HepG2 (cell line): Measurements from ENCODE around the gene CTNND2. TPM values are rescaled to one million over a fixed set of nuclear protein-coding genes. Genes with fewer than 3 reads are reported as not detected.

ENCODE experiments used
- ATAC-seq: fragments of 200-7000 bp; cut with Tn5 transposase; 3 replicates; pipeline ENCODE4 v1.9.1; 2020; ENCODE audit warnings: mild to moderate bottlenecking, moderate library complexity
- BruUV-seq: library from RNA; stranded (reverse); fragments of 400-500 nt; replicated peaks from 2 replicates; lab custom pipeline; 2021; lab: Mats Ljungman, UMichigan
- CTCF ChIA-PET: fragments of 300-600 bp; formaldehyde crosslinking; extraction: SDS; loops from one replicate; lab custom pipeline; 2021; ENCODE audit warnings: low total read pairs, inconsistent platforms, low intra/inter-chr PET ratio; lab: Yijun Ruan, JAX
- POLR2A ChIA-PET: fragments of 350-600 bp; sonication (Branson Sonifier 250); formaldehyde crosslinking; loops from one replicate; lab custom pipeline; 2020; ENCODE audit warnings: antibody characterized with exemption, inconsistent platforms; lab: Yijun Ruan, JAX
- DNase-seq: peaks from one replicate; pipeline ENCODE4 v3.0.0-alpha.2; 2015; ENCODE audit warnings: low spot score
- FAIRE-seq: peaks from 3 replicates; lab custom pipeline; 2011; peaks lifted over from hg19 to GRCh38; lab: Jason Lieb, UNC
- H2AFZ ChIP-seq: one replicate; pipeline ENCODE4 v1.6.1; 2011; ENCODE audit warnings: low read length, inconsistent platforms
- H3K27ac ChIP-seq: fragments of 300-600 bp; 3 replicates; pipeline ENCODE4 v1.8.0; 2011; ENCODE audit warnings: mixed run types, mild to moderate bottlenecking, mixed read lengths, low read length, inconsistent platforms; ENCODE audit not compliant: insufficient read depth; ENCODE audit errors: extremely low read length
- H3K27me3 ChIP-seq, 2 experiments: fragments of 200-600 bp in 1 of 2; 2 replicates in 1 of 2; 3 replicates in 1 of 2; pipeline versions ENCODE4 v1.6.0 to v1.8.0; 2011; ENCODE audit warnings: low read length in 2 of 2, mild to moderate bottlenecking in 2 of 2, moderate library complexity in 2 of 2, inconsistent platforms in 1 of 2; ENCODE audit not compliant: insufficient read depth in 2 of 2, control insufficient read depth in 1 of 2
- H3K36me3 ChIP-seq, 2 experiments: fragments of 200-600 bp in 1 of 2; replicated peaks in 1 of 2; 2 replicates in 1 of 2; 3 replicates in 1 of 2; pipeline versions ENCODE4 v1.5.1 to v1.8.0; 2011; ENCODE audit warnings: low read length in 2 of 2, inconsistent platforms in 1 of 2; ENCODE audit not compliant: insufficient read depth in 2 of 2, control insufficient read depth in 1 of 2
- H3K4me1 ChIP-seq: 2 replicates; pipeline ENCODE4 v1.5.1; 2012; ENCODE audit warnings: low read length, inconsistent platforms; ENCODE audit not compliant: insufficient read depth
- H3K4me2 ChIP-seq: 2 replicates; pipeline ENCODE4 v1.6.0; 2011; ENCODE audit warnings: low read depth, low read length, inconsistent platforms
- H3K4me3 ChIP-seq, 3 experiments: fragments of 200-600 bp in 1 of 3; sonication (generic), shearing (Covaris generic) in 1 of 3; replicated peaks in 1 of 3; 2 replicates each; pipeline ENCODE4 v1.5.1; 2011 to 2016; ENCODE audit warnings: low read length in 3 of 3, inconsistent platforms in 2 of 3, low read depth in 2 of 3, mild to moderate bottlenecking in 2 of 3, control low read depth in 1 of 3, mixed read lengths in 1 of 3; ENCODE audit not compliant: insufficient read depth in 1 of 3
- H3K79me2 ChIP-seq: one replicate; pipeline ENCODE4 v1.6.1; 2011; ENCODE audit warnings: low read length, inconsistent platforms; ENCODE audit not compliant: insufficient read depth
- H3K9ac ChIP-seq: 2 replicates; pipeline ENCODE4 v1.6.0; 2011; ENCODE audit warnings: mild to moderate bottlenecking, low read depth, low read length, inconsistent platforms; ENCODE audit not compliant: insufficient read depth
- H3K9me3 ChIP-seq: 2 replicates; pipeline ENCODE4 v1.5.1; 2012; ENCODE audit warnings: mild to moderate bottlenecking, low read length
- H4K20me1 ChIP-seq: 2 replicates; pipeline ENCODE4 v1.6.0; 2011; ENCODE audit warnings: inconsistent platforms, mild to moderate bottlenecking, low read length, moderate library complexity; ENCODE audit not compliant: insufficient read depth
- GZF1 ChIP-seq: sonication (generic); formaldehyde crosslinking; IDR thresholded peaks from 2 replicates; pipeline ENCODE4 v1.5.1; 2020; ENCODE audit warnings: mild to moderate bottlenecking, missing genetic modification reagents
- KDM3A ChIP-seq: IDR thresholded peaks from 2 replicates; pipeline ENCODE4 v1.6.1; 2018; ENCODE audit warnings: low read depth, missing compliant biosample characterization
- NR1H2 ChIP-seq: sonication (generic); formaldehyde crosslinking; IDR thresholded peaks from 2 replicates; pipeline ENCODE4 v1.8.1; 2022; ENCODE audit warnings: low read depth, missing genetic modification reagents, borderline replicate concordance
- SYNCRIP ChIP-seq: fragments of 200-400 bp; formaldehyde crosslinking; IDR thresholded peaks from 2 replicates; pipeline ENCODE4 v1.6.1; 2018; ENCODE audit warnings: mild to moderate bottlenecking, low read depth, low read length; ENCODE audit not compliant: insufficient read depth
- TEAD3 ChIP-seq: optimal IDR thresholded peaks from 2 replicates; pipeline ENCODE3; 2016; ENCODE audit warnings: borderline replicate concordance
- XRCC5 ChIP-seq: fragments of 200-400 bp; formaldehyde crosslinking; optimal IDR thresholded peaks from 2 replicates; pipeline ENCODE3; 2017; ENCODE audit warnings: mild to moderate bottlenecking, low read length
- ZKSCAN5 ChIP-seq: sonication (generic); formaldehyde crosslinking; IDR thresholded peaks from 2 replicates; pipeline ENCODE4 v1.5.1; 2020; ENCODE audit warnings: mild to moderate bottlenecking, missing genetic modification reagents
- ZNF263 ChIP-seq: sonication (generic); formaldehyde crosslinking; IDR thresholded peaks from 2 replicates; pipeline ENCODE4 v1.4.0; 2020; ENCODE audit warnings: missing genetic modification reagents
- ZNF274 ChIP-seq: sonication (generic); formaldehyde crosslinking; IDR thresholded peaks from 2 replicates; pipeline ENCODE4 v1.5.1; 2020; ENCODE audit warnings: mild to moderate bottlenecking, missing genetic modification reagents
- ZNF343 ChIP-seq: sonication (generic); formaldehyde crosslinking; IDR thresholded peaks from 2 replicates; pipeline ENCODE4 v1.4.0; 2020; ENCODE audit warnings: mild to moderate bottlenecking, missing genetic modification reagents
- ZNF569 ChIP-seq: sonication (generic); formaldehyde crosslinking; IDR thresholded peaks from 2 replicates; pipeline ENCODE4 v1.5.0; 2020; ENCODE audit warnings: mild to moderate bottlenecking, missing genetic modification reagents, moderate library complexity, borderline replicate concordance
- ZSCAN22 ChIP-seq: sonication (generic); formaldehyde crosslinking; IDR thresholded peaks from 2 replicates; pipeline ENCODE4 v1.4.0; 2020; ENCODE audit warnings: mild to moderate bottlenecking, missing genetic modification reagents
- WGBS: methylation state at CpG from one replicate; pipeline ENCODE4 v1.1.6; 2017; ENCODE audit warnings: low lambda C conversion rate; 5-methylcytosine and 5-hydroxymethylcytosine counted together
- in situ Hi-C: cut with HindIII; loops from 2 replicates; pipeline ENCODE4 v1.10.0; 2017; ENCODE audit warnings: low pct_unique_long_range_greater_than_20kb; ENCODE audit not compliant: extremely low pct_ligation_motif_present
- intact Hi-C: fragments of 100-400 bp; cut with micrococcal nuclease; formaldehyde crosslinking; loops from one replicate; pipeline ENCODE4 v1.10.0; 2022; ENCODE audit not compliant: unreplicated experiment
- polyA plus RNA-seq, 8 experiments: library from polyadenylated mRNA; depleted of rRNA in 3 of 8; stranded (reverse) in 7 of 8; unstranded in 1 of 8; fragments of >200 nt; fragmentation: Illumina TruSeq in 4 of 8; extraction: Trizol in 4 of 8; gene quantifications; 2 replicates each; pipeline versions ENCODE4 v1.2.1 to v1.2.3, GENCODE V29; 2011 to 2016; ENCODE audit warnings: low read depth in 4 of 8, missing spikeins in 1 of 8, mixed read lengths in 1 of 8; ENCODE audit not compliant: insufficient read depth in 1 of 8
- total RNA-seq, 5 experiments: library from RNA; depleted of rRNA; stranded (reverse); fragments of >200 nt; fragmentation: Illumina TruSeq; extraction: Trizol; gene quantifications; 2 replicates each; pipeline ENCODE4 v1.2.3, GENCODE V29; 2016; ENCODE audit warnings: low read depth in 1 of 5
- TF ChIP-seq, protein P1 (sequence below): sonication (generic); formaldehyde crosslinking; IDR thresholded peaks from 2 replicates; pipeline ENCODE4 v1.8.0; 2022; ENCODE audit warnings: mild to moderate bottlenecking, missing genetic modification reagents
- TF ChIP-seq, protein P2 (sequence below): sonication (generic); formaldehyde crosslinking; IDR thresholded peaks from 2 replicates; pipeline ENCODE4 v1.5.0; 2020; ENCODE audit warnings: missing genetic modification reagents, mild to moderate bottlenecking, borderline replicate concordance
- TF ChIP-seq, protein P3 (sequence below): IDR thresholded peaks from 2 replicates; pipeline ENCODE4 v1.6.1; 2018; ENCODE audit warnings: missing genetic modification reagents, mild to moderate bottlenecking, missing compliant biosample characterization

Gene CTNND2
- total and polyA plus RNA-seq, 2 of the 13 experiments (the other 11 are each of a cell fraction or from before 2014, with no cell fraction given): not detected

DNA sequence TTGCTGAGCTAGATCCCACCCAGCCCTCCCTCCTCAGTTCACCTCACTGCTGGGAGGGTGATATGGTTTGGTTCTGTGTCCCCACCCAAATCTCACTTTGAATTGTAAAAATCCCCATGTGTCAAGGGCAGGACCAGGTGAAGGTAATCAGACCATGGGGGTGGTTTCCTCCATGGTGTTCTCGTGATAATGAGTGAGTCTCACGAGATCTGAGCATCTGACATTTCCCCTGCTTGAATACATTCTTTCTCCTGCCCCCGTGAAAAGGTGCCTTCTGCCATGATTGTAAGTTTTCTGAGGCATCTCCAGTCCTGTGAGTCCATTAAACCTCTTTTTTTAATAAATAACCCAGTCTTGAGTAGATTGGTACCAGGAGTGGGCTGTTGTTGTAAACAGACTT, 673.4 kb downstream of the CTNND2 start:
- ATAC-seq (no peak), DNase-seq (no peak)
- Histone ChIP-seq H3K9ac (no peak overlapping the region), H3K4me2 (no peak overlapping the region), H3K27ac (no peak overlapping the region), H3K4me3 (no peak overlapping the region), H3K9me3 (peaks cover 16% of the 10 kb centered on the region), H3K36me3 (no peaks in the 10 kb centered on the region), H4K20me1 (no peaks in the 10 kb centered on the region)
- in situ Hi-C loops: no loop called here
- POLR2A ChIA-PET: no interaction called here
- CTCF ChIA-PET: no interaction called here
- TF ChIP-seq ZKSCAN5 (CRISPR knock-in tag): no peak
- no peak for TF ChIP-seq ZNF274 (CRISPR knock-in tag)
- TF ChIP-seq, all 625 proteins: peak for 0
- Histone ChIP-seq H3K27me3 (no peaks in the 10 kb centered on the region), H2AFZ (no peak overlapping the region), H3K79me2 (no peaks in the 10 kb centered on the region), H3K4me1 (no peaks in the 10 kb centered on the region)
- no peak for FAIRE-seq
- intact Hi-C loops: no loop called here
- 0% methylated on average over 3 of the region's 3 CpGs for WGBS
- no TSS peak for BruUV-seq

DNA sequence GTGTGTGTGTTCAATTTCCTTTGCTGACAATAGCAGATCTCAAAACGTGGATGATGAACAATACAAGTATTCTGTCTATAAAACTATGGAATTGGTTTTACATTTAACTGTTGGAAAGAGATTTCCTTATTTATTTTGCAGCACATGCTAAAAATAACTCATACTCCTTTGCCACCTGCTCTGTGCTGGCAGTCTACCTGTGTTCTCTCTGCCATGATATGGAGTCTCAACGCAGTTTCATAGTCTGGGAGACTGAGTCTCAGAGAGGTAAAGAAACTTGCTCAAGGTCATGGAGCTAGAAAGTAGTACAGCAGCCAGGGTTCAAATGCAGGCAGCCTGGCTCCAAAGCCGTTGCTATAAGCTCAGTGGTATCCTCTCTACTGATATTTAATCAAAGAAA, 677.2 kb downstream of the CTNND2 start:
- peaks cover 8% of the 10 kb centered on the region for H3K9me3 ChIP-seq
- no peak overlapping the region for H3K4me3 ChIP-seq
- no peaks in the 10 kb centered on the region for H3K27me3 ChIP-seq
- ATAC-seq (no peak), FAIRE-seq (no peak), DNase-seq (no peak)
- POLR2A ChIA-PET: no interaction called here
- H4K20me1 ChIP-seq: no peaks in the 10 kb centered on the region
- no peaks in the 10 kb centered on the region for H3K79me2 ChIP-seq
- WGBS: 0% methylated on average over 3 of the region's 3 CpGs
- CTCF ChIA-PET: no interaction called here
- BruUV-seq: no TSS peak
- intact Hi-C loops: no loop called here
- no peaks in the 10 kb centered on the region for H3K4me1 ChIP-seq
- no peaks in the 10 kb centered on the region for H3K36me3 ChIP-seq
- in situ Hi-C loops: no loop called here
- H3K4me2 ChIP-seq: no peak overlapping the region
- H2AFZ ChIP-seq: no peak overlapping the region
- no peak overlapping the region for H3K27ac ChIP-seq
- no peak overlapping the region for H3K9ac ChIP-seq
- TF ChIP-seq, protein P1, sequence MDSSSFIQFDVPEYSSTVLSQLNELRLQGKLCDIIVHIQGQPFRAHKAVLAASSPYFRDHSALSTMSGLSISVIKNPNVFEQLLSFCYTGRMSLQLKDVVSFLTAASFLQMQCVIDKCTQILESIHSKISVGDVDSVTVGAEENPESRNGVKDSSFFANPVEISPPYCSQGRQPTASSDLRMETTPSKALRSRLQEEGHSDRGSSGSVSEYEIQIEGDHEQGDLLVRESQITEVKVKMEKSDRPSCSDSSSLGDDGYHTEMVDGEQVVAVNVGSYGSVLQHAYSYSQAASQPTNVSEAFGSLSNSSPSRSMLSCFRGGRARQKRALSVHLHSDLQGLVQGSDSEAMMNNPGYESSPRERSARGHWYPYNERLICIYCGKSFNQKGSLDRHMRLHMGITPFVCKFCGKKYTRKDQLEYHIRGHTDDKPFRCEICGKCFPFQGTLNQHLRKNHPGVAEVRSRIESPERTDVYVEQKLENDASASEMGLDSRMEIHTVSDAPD (CRISPR knock-in tag): no peak
- TF ChIP-seq ZSCAN22 (CRISPR knock-in tag): no peak
- TF ChIP-seq ZNF263 (CRISPR knock-in tag): no peak
- TF ChIP-seq NR1H2 (CRISPR knock-in tag): no peak
- no peak for TF ChIP-seq TEAD3
- no peak for TF ChIP-seq ZNF569
- TF ChIP-seq ZNF343: no peak
- TF ChIP-seq GZF1 (CRISPR knock-in tag): no peak
- no peak for TF ChIP-seq SYNCRIP
- no peak for TF ChIP-seq XRCC5
- no peak for TF ChIP-seq KDM3A (CRISPR knock-in tag)
- TF ChIP-seq, protein P2, sequence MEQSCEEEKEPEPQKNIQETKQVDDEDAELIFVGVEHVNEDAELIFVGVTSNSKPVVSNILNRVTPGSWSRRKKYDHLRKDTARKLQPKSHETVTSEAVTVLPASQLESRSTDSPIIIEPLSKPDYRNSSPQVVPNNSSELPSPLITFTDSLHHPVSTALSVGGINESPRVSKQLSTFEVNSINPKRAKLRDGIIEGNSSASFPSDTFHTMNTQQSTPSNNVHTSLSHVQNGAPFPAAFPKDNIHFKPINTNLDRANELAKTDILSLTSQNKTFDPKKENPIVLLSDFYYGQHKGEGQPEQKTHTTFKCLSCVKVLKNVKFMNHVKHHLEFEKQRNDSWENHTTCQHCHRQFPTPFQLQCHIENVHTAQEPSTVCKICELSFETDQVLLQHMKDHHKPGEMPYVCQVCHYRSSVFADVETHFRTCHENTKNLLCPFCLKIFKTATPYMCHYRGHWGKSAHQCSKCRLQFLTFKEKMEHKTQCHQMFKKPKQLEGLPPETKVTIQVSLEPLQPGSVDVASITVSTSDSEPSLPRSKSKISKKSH (CRISPR knock-in tag): no peak
- TF ChIP-seq, protein P3, sequence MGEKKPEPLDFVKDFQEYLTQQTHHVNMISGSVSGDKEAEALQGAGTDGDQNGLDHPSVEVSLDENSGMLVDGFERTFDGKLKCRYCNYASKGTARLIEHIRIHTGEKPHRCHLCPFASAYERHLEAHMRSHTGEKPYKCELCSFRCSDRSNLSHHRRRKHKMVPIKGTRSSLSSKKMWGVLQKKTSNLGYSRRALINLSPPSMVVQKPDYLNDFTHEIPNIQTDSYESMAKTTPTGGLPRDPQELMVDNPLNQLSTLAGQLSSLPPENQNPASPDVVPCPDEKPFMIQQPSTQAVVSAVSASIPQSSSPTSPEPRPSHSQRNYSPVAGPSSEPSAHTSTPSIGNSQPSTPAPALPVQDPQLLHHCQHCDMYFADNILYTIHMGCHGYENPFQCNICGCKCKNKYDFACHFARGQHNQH (CRISPR knock-in tag): no peak
